ENCODE results near the gene CALHM4. TPM values are rescaled to one million over a fixed set of nuclear protein-coding genes. Genes with fewer than 3 reads are reported as not detected.

Gene CALHM4
- total RNA-seq (2022; extraction: Qiagen RNA extraction; ENCODE audit: low read depth): not detected in 5 replicates

GRCh38 chr6:116553451-116553850 lies at the start of gene CALHM4:
CALHM4 (plus strand) TSS chr6:116553751; CDS start chr6:116553794, 43 bp downstream.

GRCh38 chr6:116511424-116512110 lies 42.0 kb upstream of the CALHM4 start, which contains the start of gene CALHM5:
CALHM5 (plus strand) TSS chr6:116511639; CDS start chr6:116511697, 58 bp downstream.

GRCh38 chr6:116545651-116546050 lies 7.9 kb upstream of the CALHM4 start, which contains the start of gene TRAPPC3L:
TRAPPC3L (minus strand) TSS chr6:116545684; CDS start chr6:116545514, 170 bp downstream.

GRCh38 chr6:116570856-116571682 lies 17.5 kb downstream of the CALHM4 start, which contains the start of gene RWDD1:
RWDD1 (plus strand) TSS chr6:116571504; CDS start chr6:116571583, 79 bp downstream.

Other genes starting within 250 kb of the CALHM4 start
- gene DSE, start 182.8 kb upstream of the CALHM4 start, total RNA-seq (2022; extraction: Qiagen RNA extraction; ENCODE audit: low read depth): 15.9 to 21.7 TPM (median 19.0 TPM) in 5 replicates
- gene CALHM6, start 92.4 kb upstream of the CALHM4 start, total RNA-seq (2022; extraction: Qiagen RNA extraction; ENCODE audit: low read depth): 0.45 TPM in 1 of 5 replicates, not detected in the others
- gene CALHM5, start 42.1 kb upstream of the CALHM4 start, total RNA-seq (2022; extraction: Qiagen RNA extraction; ENCODE audit: low read depth): 0.05 to 0.10 TPM (median 0.06 TPM) in 5 replicates
- not detected in 5 replicates for gene TRAPPC3L, start 8.1 kb upstream of the CALHM4 start, total RNA-seq (2022; extraction: Qiagen RNA extraction; ENCODE audit: low read depth)
- 23.1 to 41.4 TPM (median 37.2 TPM) in 5 replicates for gene RWDD1, start 17.8 kb downstream of the CALHM4 start, total RNA-seq (2022; extraction: Qiagen RNA extraction; ENCODE audit: low read depth)
- gene RSPH4A, start 62.7 kb downstream of the CALHM4 start, total RNA-seq (2022; extraction: Qiagen RNA extraction; ENCODE audit: low read depth): 0.17 to 0.26 TPM (median 0.24 TPM) in 5 replicates
- gene ZUP1, start 115.0 kb downstream of the CALHM4 start, total RNA-seq (2022; extraction: Qiagen RNA extraction; ENCODE audit: low read depth): 6.3 to 8.7 TPM (median 7.0 TPM) in 5 replicates
- gene KPNA5, start 127.5 kb downstream of the CALHM4 start, total RNA-seq (2022; extraction: Qiagen RNA extraction; ENCODE audit: low read depth): 1.5 to 1.8 TPM (median 1.7 TPM) in 5 replicates
- gene FAM162B, start 212.0 kb downstream of the CALHM4 start, total RNA-seq (2022; extraction: Qiagen RNA extraction; ENCODE audit: low read depth): 0.08 TPM in 1 of 5 replicates, not detected in the others

Data from A549 treated with DMSO at 1 μM for 4 hours (cell line).